Loucy (cell line): ENCODE results near the gene RBM8A.

Experiments used
- H2AFZ ChIP-seq: fragments of 200-600 bp; sonication (generic); 2 replicates; pipeline ENCODE4 v1.6.0; 2016; ENCODE audit warnings: antibody characterized with exemption, mild to moderate bottlenecking, low read length, moderate library complexity
- H3F3A ChIP-seq: fragments of 200-600 bp; 2 replicates; pipeline ENCODE4 v1.6.0; 2016; ENCODE audit warnings: antibody characterized with exemption, low read depth, mild to moderate bottlenecking
- H3K27me3 ChIP-seq: fragments of 200-600 bp; sonication (generic); 2 replicates; pipeline ENCODE4 v1.6.1; 2014; ENCODE audit warnings: low read length, mild to moderate bottlenecking; ENCODE audit not compliant: insufficient read depth, poor library complexity, severe bottlenecking
- H3K36me3 ChIP-seq: fragments of 200-600 bp; sonication (generic); 2 replicates; pipeline ENCODE4 v1.6.1; 2016; ENCODE audit warnings: low read length; ENCODE audit not compliant: insufficient read depth
- H3K4me1 ChIP-seq: fragments of 200-600 bp; sonication (generic); 2 replicates; pipeline ENCODE4 v1.5.1; 2014; ENCODE audit warnings: low read length, mild to moderate bottlenecking; ENCODE audit not compliant: insufficient read depth, poor library complexity, severe bottlenecking
- H3K4me2 ChIP-seq: fragments of 200-600 bp; sonication (generic); 2 replicates; pipeline ENCODE4 v1.6.0; 2014; ENCODE audit warnings: antibody characterized with exemption, low read length, low read depth, mild to moderate bottlenecking; ENCODE audit not compliant: poor library complexity, severe bottlenecking
- H3K4me3 ChIP-seq: fragments of 200-600 bp; sonication (generic); 2 replicates; pipeline ENCODE4 v1.5.1; 2014; ENCODE audit warnings: low read length, mild to moderate bottlenecking, mixed read lengths; ENCODE audit not compliant: poor library complexity, severe bottlenecking
- H3K79me2 ChIP-seq: fragments of 200-600 bp; sonication (generic); 2 replicates; pipeline ENCODE4 v1.6.1; 2014; ENCODE audit warnings: low read length; ENCODE audit not compliant: insufficient read depth
- H3K9ac ChIP-seq: fragments of 200-600 bp; sonication (generic); 2 replicates; pipeline ENCODE4 v1.6.0; 2014; ENCODE audit warnings: mild to moderate bottlenecking, low read depth, low read length, moderate library complexity; ENCODE audit not compliant: poor library complexity, severe bottlenecking
- H3K9me2 ChIP-seq: fragments of 200-600 bp; sonication (generic); replicated peaks from 2 replicates; pipeline ENCODE4 v1.6.1; 2016; ENCODE audit warnings: low read depth, low read length, mixed read lengths
- H3K9me3 ChIP-seq: fragments of 200-600 bp; sonication (generic); 2 replicates; pipeline ENCODE4 v1.6.1; 2014; ENCODE audit warnings: mild to moderate bottlenecking, antibody characterized with exemption, low read length, low read depth; ENCODE audit not compliant: insufficient read depth
- H4K20me1 ChIP-seq: fragments of 200-600 bp; sonication (generic); 2 replicates; pipeline ENCODE4 v1.6.0; 2014; ENCODE audit warnings: antibody characterized with exemption, low read length, mild to moderate bottlenecking; ENCODE audit not compliant: insufficient read depth, poor library complexity, severe bottlenecking
- CTCF ChIP-seq: fragments of 200-600 bp; sonication (generic); conservative IDR thresholded peaks from 2 replicates; pipeline ENCODE4 v1.5.1; 2014; ENCODE audit warnings: mild to moderate bottlenecking, antibody characterized with exemption, low read length
- EZH2phosphoT487 ChIP-seq: fragments of 200-600 bp; IDR thresholded peaks from 2 replicates; pipeline ENCODE4 v1.6.1; 2018; ENCODE audit warnings: antibody characterized with exemption, mild to moderate bottlenecking, moderate library complexity, borderline replicate concordance

The RBM8A gene

GRCh38 chr1:145892486-145893087, 34.7 kb downstream of the RBM8A start:
- Histone ChIP-seq H3K36me3 (no peaks in the 10 kb centered on the region), H3K9me2 (no peaks in the 10 kb centered on the region), H3K9ac (peak overlapping the region; percentile 33), H3K27me3 (no peaks in the 10 kb centered on the region), H3F3A (no peaks in the 10 kb centered on the region), H3K79me2 (no peaks in the 10 kb centered on the region), H3K4me2 (no peak overlapping the region), H3K4me3 (no peak overlapping the region), H3K4me1 (no peaks in the 10 kb centered on the region), H4K20me1 (no peaks in the 10 kb centered on the region), H2AFZ (0 out of 2 replicates have a peak overlapping the region, but pooled peaks have one; percentile 52), H3K9me3 (no peaks in the 10 kb centered on the region)
- no peak for TF ChIP-seq CTCF
- no peak for TF ChIP-seq EZH2phosphoT487

- Histone ChIP-seq H3K4me2 (no peak overlapping the region), H3K4me3 (no peak overlapping the region), H2AFZ (peak overlapping the region; percentile 52), H3K79me2 (no peaks in the 10 kb centered on the region), H4K20me1 (no peaks in the 10 kb centered on the region), H3K9me2 (no peaks in the 10 kb centered on the region), H3K9ac (peak overlapping the region; percentile 33), H3F3A (no peaks in the 10 kb centered on the region), H3K4me1 (no peaks in the 10 kb centered on the region), H3K36me3 (no peaks in the 10 kb centered on the region), H3K9me3 (no peaks in the 10 kb centered on the region), H3K27me3 (no peaks in the 10 kb centered on the region)
- peak; percentile 94 for TF ChIP-seq CTCF
- TF ChIP-seq EZH2phosphoT487 = no peak
Observed at GRCh38 chr1:145891587-145892485, 35.4 kb downstream of the RBM8A start.

- Histone ChIP-seq H3K9me2 (no peaks in the 10 kb centered on the region), H3K4me2 (no peak overlapping the region), H3K9ac (peak overlapping the region; percentile 33), H3K27me3 (no peaks in the 10 kb centered on the region), H3K79me2 (no peaks in the 10 kb centered on the region), H3F3A (no peaks in the 10 kb centered on the region), H4K20me1 (no peaks in the 10 kb centered on the region), H3K36me3 (no peaks in the 10 kb centered on the region), H3K4me1 (no peaks in the 10 kb centered on the region), H3K9me3 (no peaks in the 10 kb centered on the region), H3K4me3 (no peak overlapping the region), H2AFZ (peak overlapping the region; percentile 52)
- TF ChIP-seq EZH2phosphoT487 (no peak), CTCF (no peak)
Observed at GRCh38 chr1:145891143-145891542, 36.1 kb downstream of the RBM8A start.
